Measurements from ENCODE around the gene TEX29.

The TEX29 gene

DNA sequence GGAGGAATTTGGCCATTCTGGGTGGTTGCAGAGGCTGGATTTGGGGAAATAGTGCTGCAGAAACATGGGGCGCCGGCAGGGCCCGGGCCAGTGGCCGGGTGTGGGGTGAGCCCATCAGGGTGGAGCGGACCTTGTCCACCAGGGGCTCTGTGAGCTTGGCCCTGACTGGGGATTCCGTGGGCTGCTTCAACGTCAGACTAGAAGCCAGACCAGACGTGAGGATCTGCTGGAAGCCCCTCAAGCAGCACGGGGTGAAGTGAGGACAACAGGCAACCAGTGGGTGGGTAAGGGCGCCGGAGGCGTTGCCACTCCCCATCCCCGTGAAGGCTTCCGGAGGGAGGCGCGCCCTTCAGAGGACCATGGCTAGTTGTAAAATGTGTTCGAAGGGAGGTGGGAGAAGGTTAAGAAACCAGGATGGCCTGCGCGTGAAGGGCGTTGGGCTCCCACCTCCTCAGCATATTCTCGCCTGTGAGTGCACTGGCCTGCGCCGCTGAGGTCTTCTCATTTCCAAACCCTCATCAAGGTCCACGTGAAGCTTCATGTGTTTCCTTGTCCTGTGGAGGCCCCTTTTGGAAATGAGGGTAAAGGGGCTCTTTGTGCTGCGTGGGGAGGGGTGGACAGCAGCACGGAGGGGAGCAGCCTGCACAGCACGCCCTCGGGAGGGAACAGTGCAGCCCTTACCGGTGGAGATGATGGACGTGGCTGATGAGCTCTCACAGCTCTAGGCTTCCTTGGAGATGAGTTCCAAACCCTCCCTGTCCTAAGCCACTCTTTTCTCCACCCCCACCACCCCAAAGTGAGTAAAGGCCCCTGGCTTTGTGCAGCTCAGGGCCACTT is 8.3 kb downstream of the TEX29 start:
- TF ChIP-seq, protein P1, sequence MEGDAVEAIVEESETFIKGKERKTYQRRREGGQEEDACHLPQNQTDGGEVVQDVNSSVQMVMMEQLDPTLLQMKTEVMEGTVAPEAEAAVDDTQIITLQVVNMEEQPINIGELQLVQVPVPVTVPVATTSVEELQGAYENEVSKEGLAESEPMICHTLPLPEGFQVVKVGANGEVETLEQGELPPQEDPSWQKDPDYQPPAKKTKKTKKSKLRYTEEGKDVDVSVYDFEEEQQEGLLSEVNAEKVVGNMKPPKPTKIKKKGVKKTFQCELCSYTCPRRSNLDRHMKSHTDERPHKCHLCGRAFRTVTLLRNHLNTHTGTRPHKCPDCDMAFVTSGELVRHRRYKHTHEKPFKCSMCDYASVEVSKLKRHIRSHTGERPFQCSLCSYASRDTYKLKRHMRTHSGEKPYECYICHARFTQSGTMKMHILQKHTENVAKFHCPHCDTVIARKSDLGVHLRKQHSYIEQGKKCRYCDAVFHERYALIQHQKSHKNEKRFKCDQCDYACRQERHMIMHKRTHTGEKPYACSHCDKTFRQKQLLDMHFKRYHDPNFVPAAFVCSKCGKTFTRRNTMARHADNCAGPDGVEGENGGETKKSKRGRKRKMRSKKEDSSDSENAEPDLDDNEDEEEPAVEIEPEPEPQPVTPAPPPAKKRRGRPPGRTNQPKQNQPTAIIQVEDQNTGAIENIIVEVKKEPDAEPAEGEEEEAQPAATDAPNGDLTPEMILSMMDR (IDR thresholded peaks at IDR 0.05; ENCODE audit: poor library complexity, severe bottlenecking) = no peak
- no peak overlapping the region for H3K27ac ChIP-seq (ENCODE audit: poor library complexity, severe bottlenecking)
- H3K9me3 ChIP-seq (ENCODE audit: severe bottlenecking) = no peaks in the 10 kb centered on the region
- DNase-seq (ENCODE audit: low spot score) (no peak), ATAC-seq (ENCODE audit: low read depth) (no peak)
- H3K27me3 ChIP-seq (ENCODE audit: insufficient read depth, poor library complexity, severe bottlenecking) = peaks cover 9% of the 10 kb centered on the region
- no peak overlapping the region for H3K4me3 ChIP-seq (ENCODE audit: severe bottlenecking)
- no peaks in the 10 kb centered on the region for H3K36me3 ChIP-seq (ENCODE audit: low read depth)
- H3K4me1 ChIP-seq (ENCODE audit: insufficient read depth, poor library complexity, severe bottlenecking) = no peaks in the 10 kb centered on the region

DNA sequence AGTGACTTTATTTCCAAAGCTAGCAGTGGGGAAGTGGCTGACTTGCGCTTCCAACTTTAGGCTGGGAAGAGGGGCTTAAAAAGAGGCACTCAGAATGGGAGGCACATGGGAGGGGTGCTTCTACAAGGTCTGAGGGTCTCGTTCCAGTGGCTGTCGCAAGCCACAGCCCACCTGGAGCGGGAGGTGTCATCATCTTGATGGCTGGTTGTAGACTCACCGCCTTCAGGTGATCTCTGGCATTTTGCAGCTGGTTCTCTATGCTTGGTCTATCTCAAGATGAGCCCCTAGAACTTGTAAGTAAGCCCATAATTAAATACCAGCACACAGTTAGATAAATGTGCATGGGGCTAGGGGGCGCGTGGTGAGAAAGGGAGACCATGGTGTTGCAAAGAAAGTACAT is 9.2 kb downstream of the TEX29 start:
- H3K4me1 ChIP-seq (ENCODE audit: insufficient read depth, poor library complexity, severe bottlenecking) = no peaks in the 10 kb centered on the region
- DNase-seq (ENCODE audit: low spot score) = no peak
- no peak for ATAC-seq (ENCODE audit: low read depth)
- peaks cover 9% of the 10 kb centered on the region for H3K27me3 ChIP-seq (ENCODE audit: insufficient read depth, poor library complexity, severe bottlenecking)
- H3K27ac ChIP-seq (ENCODE audit: poor library complexity, severe bottlenecking) = no peak overlapping the region
- H3K36me3 ChIP-seq (ENCODE audit: low read depth) = no peaks in the 10 kb centered on the region
- no peaks in the 10 kb centered on the region for H3K9me3 ChIP-seq (ENCODE audit: severe bottlenecking)
- no peak overlapping the region for H3K4me3 ChIP-seq (ENCODE audit: severe bottlenecking)
- TF ChIP-seq, protein P1 (IDR thresholded peaks at IDR 0.05; ENCODE audit: poor library complexity, severe bottlenecking) = no peak

DNA sequence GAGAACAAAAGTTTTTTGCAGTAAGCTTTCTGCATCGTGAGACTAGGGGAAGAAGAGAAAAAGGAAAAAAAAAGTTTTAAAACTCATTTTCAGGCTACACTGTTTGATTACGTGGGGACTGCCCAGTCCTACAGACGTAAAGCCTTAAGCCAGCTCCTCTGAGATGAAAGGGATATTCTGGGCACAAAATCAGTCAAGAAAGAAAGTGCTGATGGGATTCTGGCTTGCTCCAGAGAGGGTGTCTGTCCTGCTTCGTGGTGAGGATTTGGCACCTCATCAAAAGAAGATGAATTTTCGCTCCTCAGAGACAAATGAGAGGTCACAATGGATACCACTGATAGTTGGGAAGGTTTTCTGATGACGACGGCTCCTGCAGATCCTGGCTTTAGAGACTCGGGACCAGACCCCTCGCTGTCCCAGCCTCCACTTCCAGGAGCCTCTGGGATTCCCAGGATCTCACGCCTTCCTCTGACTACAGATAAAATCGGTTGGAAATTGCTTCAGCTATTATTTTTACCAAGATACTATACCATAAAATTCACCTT is 9.7 kb downstream of the TEX29 start:
- Histone ChIP-seq H3K27ac (ENCODE audit: poor library complexity, severe bottlenecking) (no peak overlapping the region), H3K9me3 (ENCODE audit: severe bottlenecking) (no peaks in the 10 kb centered on the region), H3K36me3 (ENCODE audit: low read depth) (no peaks in the 10 kb centered on the region), H3K4me3 (ENCODE audit: severe bottlenecking) (no peak overlapping the region), H3K27me3 (ENCODE audit: insufficient read depth, poor library complexity, severe bottlenecking) (peaks cover 9% of the 10 kb centered on the region), H3K4me1 (ENCODE audit: insufficient read depth, poor library complexity, severe bottlenecking) (no peaks in the 10 kb centered on the region)
- ATAC-seq (ENCODE audit: low read depth) (no peak), DNase-seq (ENCODE audit: low spot score) (no peak)
- TF ChIP-seq, protein P1 (IDR thresholded peaks at IDR 0.05; ENCODE audit: poor library complexity, severe bottlenecking) = no peak

DNA sequence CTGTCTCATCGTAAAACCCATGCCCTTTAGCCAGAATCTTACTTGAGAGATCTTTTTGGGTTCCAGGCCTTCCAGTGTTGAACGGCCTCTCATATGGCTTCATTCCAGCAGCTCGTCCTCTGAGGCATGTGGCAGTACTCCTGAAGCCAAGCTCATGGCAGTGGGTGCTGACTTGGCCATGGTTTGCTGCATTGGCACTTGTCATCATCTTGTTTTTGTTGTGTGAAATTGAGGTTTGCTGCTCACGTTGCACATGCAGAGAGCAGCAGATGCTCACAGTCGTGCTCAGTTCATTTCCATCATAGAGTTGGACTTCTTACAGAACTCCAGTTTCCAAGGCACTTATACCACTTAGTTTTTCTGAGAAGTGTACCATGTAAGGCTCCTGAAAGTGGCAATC is 14.9 kb downstream of the TEX29 start:
- H3K27me3 ChIP-seq (ENCODE audit: insufficient read depth, poor library complexity, severe bottlenecking) = peaks cover 9% of the 10 kb centered on the region
- H3K27ac ChIP-seq (ENCODE audit: poor library complexity, severe bottlenecking) = no peak overlapping the region
- H3K9me3 ChIP-seq (ENCODE audit: severe bottlenecking) = no peaks in the 10 kb centered on the region
- no peaks in the 10 kb centered on the region for H3K36me3 ChIP-seq (ENCODE audit: low read depth)
- ATAC-seq (ENCODE audit: low read depth) = no peak
- no peak overlapping the region for H3K4me3 ChIP-seq (ENCODE audit: severe bottlenecking)
- TF ChIP-seq, protein P1 (IDR thresholded peaks at IDR 0.05; ENCODE audit: poor library complexity, severe bottlenecking) = no peak
- H3K4me1 ChIP-seq (ENCODE audit: insufficient read depth, poor library complexity, severe bottlenecking) = peaks cover 3% of the 10 kb centered on the region
- DNase-seq (ENCODE audit: low spot score) = no peak

DNA sequence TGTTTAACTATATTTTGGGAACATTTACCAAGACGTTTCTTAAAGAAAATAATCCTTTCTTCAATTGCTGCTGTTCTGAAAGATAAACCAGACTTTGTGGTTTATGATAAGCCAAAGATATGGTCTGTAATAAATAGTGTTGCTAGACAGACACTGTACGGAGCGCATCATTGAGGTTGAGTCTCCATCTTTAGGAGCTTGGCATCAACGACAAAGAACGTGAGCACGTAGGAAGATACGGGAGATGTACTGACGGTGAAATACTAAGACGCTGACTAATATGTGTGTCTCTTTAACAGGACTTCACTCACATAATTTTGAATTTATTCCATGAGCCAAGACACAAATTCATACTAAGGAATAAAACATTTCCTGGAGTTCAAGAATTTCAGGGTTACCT is 16.2 kb downstream of the TEX29 start:
- H3K4me1 ChIP-seq (ENCODE audit: insufficient read depth, poor library complexity, severe bottlenecking) = peaks cover 3% of the 10 kb centered on the region
- no peaks in the 10 kb centered on the region for H3K36me3 ChIP-seq (ENCODE audit: low read depth)
- peaks cover 6% of the 10 kb centered on the region for H3K27me3 ChIP-seq (ENCODE audit: insufficient read depth, poor library complexity, severe bottlenecking)
- no peak overlapping the region for H3K4me3 ChIP-seq (ENCODE audit: severe bottlenecking)
- no peak overlapping the region for H3K27ac ChIP-seq (ENCODE audit: poor library complexity, severe bottlenecking)
- no peak for ATAC-seq (ENCODE audit: low read depth)
- no peaks in the 10 kb centered on the region for H3K9me3 ChIP-seq (ENCODE audit: severe bottlenecking)
- TF ChIP-seq, protein P1 (IDR thresholded peaks at IDR 0.05; ENCODE audit: poor library complexity, severe bottlenecking) = no peak
- no peak for DNase-seq (ENCODE audit: low spot score)
